T-helper 2 cell (primary cell): ENCODE data around the gene DUSP16.
"Not testable (repeated sequence)": the region's sequence is repeated elsewhere in the genome, so short reads cannot be mapped to it uniquely, and the experiment has no call there.

ENCODE experiments used
- DNase-seq, 5 experiments: peaks; one replicate each; pipeline versions ENCODE4 v3.0.0 to v3.0.0-alpha.2; 2012 to 2022
- total RNA-seq, 2 donors: gene quantifications; one replicate each; lab custom pipeline; 2026; lab: John Stamatoyannopoulos, UW

The DUSP16 gene, protein sequence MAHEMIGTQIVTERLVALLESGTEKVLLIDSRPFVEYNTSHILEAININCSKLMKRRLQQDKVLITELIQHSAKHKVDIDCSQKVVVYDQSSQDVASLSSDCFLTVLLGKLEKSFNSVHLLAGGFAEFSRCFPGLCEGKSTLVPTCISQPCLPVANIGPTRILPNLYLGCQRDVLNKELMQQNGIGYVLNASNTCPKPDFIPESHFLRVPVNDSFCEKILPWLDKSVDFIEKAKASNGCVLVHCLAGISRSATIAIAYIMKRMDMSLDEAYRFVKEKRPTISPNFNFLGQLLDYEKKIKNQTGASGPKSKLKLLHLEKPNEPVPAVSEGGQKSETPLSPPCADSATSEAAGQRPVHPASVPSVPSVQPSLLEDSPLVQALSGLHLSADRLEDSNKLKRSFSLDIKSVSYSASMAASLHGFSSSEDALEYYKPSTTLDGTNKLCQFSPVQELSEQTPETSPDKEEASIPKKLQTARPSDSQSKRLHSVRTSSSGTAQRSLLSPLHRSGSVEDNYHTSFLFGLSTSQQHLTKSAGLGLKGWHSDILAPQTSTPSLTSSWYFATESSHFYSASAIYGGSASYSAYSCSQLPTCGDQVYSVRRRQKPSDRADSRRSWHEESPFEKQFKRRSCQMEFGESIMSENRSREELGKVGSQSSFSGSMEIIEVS
- 92.3 to 118 reads per million in 2 donors for total RNA-seq

GRCh38 chr12:12562585-12563261, at the start of gene DUSP16:
Gene DUSP16 (minus strand): TSS chr12:12562863. CDS start chr12:12521098, 41,765 bp downstream.
- peak; percentile 42 to 92 (median 72) for DNase-seq

DNA sequence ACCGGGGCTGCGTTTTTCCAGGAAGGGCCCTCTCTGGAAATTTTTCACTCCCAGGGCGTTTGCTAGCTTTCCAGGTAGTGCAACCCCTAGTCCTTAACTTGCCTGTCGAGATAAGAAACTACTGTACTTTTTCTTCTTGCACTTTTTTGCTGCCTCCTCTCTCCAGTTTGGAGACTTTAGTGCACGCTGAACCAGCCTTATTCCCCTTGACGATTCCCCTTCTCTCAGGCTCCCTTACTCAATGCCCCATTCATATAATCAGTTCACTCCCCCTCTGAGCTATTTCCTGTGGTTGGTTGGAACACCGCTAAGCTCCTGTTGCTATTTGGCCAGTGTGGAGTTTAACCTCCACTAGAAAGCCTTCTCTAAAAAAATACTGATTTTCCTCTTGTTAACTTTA, 49.7 kb upstream of the DUSP16 start:
- peak in 2 of 5 experiments; percentile 27 to 58 for DNase-seq

GRCh38 chr12:12611512-12612306, 49.0 kb upstream of the DUSP16 start, which contains the start of gene CREBL2:
Gene CREBL2 (plus strand): TSS chr12:12611876. CDS start chr12:12612173, 297 bp downstream.
- DNase-seq: peak; percentile 66 to 95 (median 79)

GRCh38 chr12:12610711-12611110, 48.0 kb upstream of the DUSP16 start:
- DNase-seq: no peak

DNA sequence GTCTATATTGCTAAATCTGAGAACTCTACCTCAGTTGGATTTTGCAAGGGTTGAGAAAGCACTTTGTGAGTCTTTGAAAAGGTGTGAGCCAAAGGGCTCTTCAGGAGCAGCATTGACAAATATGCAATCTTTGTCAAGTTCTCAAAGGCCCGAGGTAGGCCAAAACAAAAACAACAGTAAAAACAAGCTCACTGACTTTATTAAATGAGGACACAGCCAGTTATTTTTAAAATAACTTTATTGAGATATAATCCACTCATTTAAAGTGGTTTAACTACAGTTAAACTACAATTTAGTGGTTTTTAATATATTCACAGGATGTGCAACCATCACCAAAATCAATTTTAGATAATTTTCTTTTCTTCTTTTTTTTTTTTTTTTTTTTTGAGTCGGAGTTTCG, 47.0 kb upstream of the DUSP16 start:
- DNase-seq: no peak

GRCh38 chr12:12608557-12608957, 45.9 kb upstream of the DUSP16 start:
- DNase-seq: peak in 1 of 5 experiments; percentile 60

DNA sequence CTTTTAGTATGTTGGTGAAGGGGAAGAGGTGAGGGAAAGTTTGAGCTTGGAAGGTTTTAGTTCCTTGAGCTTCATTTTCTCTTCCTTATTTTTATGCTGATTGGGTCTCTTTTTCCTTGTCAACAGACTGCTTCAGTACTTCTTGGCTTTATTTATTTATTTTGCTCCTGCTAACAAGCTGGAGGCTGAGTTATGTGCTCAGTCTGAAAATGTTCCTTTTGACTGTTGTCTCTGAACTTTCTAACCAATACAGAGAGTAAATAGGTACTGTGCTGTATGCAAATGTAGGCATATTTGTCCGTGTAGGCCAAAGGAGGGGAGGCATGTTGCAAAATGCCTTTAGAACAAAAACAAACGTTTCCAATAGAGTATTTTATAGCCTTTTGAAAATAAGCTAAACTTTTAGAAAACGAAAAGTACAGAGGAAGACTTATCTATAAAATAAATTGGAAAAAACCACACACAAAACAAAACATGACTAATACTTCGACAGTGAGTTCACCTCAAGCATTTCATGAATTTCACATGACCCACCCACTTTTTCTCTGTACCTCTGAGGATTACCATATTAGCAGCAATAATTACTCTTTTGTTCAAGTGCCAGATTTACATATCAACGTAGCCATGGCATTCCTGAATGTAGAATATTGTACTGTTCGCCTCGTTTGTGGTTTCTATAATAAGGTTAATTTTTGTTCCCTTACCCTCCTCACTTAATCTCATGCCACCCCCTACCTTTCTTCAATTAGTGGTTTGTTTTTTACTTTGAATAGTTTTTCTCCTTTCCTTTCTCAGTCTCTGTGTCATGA, 44.3 kb upstream of the DUSP16 start:
- DNase-seq: peak in 1 of 5 experiments; percentile 78

DNA sequence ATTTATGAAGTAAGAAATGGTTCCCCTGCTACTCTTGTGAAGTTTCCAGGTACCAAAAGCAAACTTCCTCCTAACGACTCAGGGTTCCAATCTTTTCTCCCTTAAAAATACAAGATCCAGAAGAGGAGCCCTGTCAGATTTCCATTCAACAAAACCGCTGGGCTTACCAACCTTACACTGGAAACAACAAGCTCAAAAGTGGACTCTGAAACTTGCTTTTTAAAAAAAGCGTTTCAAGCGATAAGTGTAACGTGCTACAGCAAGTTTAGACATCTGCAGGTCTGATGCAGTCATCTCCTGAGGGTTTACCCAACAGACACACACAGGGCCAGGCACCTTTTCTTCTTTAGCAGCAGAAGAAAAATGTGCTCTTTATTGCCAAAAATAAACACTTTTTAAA, 42.1 kb upstream of the DUSP16 start:
- no peak for DNase-seq

DNA sequence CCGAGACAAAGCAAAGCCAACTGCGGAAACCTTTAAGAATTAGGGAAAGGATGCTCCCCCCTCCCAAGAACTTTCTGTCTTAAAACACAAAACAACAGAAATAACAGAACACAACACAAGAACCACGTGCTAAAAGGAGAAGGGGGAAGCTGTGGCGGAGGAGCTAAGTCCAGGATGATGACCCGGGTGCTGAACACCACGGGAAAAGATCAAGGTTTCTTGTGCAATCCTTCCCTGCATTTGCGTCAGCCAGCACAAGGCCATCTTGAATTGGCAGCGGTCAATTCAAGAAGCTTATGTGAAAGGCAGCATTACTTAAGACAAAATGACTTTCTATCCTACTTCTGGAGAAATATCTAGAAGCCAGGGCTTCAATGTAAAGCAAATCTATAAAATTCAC, 38.0 kb upstream of the DUSP16 start:
- DNase-seq: no peak

DNA sequence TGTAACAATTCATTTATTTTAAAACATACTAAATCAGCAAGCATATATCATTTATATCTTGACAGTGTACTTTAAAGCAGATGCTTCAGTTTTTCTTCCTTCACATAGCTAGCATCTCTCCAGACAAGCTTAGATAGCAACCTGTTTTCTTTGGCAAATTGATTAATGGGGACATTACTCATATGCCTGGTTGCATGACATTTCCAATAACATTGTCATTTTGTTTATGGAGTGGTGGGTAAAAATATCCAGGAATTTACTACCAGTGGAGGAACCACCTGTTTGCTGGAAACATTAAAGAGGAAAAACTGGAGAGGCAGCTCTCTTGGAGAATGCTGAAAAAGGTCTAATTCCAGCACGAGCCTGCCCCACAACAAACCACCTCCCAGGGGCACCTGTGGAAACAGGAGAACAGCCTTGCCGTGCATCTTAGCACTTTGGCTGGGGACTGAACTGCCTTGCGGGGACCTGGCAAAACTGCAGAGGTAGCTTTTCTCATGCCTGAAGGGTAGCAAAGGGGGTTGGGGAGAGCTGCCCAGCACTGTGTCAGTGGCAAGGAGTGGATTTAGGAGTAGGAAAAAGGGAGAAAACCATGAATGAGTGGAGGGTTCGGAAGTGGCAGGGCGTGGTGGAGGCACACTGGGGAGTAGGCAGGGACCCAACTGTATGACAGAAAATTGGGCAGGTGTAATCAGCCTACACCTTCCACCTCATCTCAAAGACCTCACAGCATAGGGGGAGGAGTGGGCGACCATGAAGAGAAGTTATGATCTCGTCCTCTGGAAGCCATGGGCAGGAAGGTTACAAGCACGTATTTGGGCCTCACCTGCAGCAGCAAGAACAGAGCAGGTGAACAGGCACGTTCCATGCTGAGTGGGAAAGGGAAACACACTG, 37.3 kb upstream of the DUSP16 start:
- no peak for DNase-seq

DNA sequence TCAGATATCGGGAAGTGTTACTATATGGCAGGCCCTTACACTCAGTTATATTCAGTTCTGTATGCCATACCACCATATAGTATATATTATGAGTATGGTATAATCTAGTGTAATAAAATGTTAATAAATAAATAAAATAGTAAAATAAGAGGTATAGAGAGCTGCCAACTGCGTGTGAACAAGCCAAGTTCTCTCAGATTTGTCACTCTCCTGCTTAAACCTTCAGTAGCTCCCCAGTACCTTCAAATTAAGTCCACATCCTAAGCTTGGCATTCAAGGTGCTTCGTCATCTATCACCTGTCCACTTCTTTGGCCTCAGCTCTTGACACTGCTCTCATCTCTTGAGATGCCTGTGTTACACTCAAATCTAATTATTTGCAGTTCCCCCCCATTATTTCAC, 36.2 kb upstream of the DUSP16 start:
- no peak for DNase-seq

GRCh38 chr12:12596598-12596997, 33.9 kb upstream of the DUSP16 start:
- not testable (repeated sequence) for DNase-seq

GRCh38 chr12:12595929-12596328, 33.3 kb upstream of the DUSP16 start:
- DNase-seq: not testable (repeated sequence)

- no peak for DNase-seq
Measured at GRCh38 chr12:12592930-12593329, 30.3 kb upstream of the DUSP16 start.

DNA sequence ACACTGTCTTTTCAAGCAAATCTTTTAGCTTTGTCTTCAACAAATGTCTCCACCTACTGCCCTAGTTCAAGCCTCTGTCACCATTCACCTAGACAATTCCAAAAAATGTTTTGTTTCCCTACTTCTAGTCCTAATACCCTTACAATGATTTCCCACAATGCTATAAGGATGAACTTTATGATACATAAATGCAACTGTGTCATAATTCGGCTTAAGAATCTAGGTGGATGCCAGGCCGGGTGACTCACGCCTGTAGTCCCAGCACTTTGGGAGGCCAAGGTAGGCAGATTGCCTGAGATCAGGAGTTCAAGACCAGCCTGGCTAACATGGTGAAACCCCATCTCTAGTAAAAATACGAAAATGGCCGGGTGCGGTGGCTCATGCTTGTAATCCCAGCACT, 28.3 kb upstream of the DUSP16 start:
- no peak for DNase-seq

GRCh38 chr12:12588436-12588835, 25.8 kb upstream of the DUSP16 start:
- DNase-seq: not testable (repeated sequence)

DNA sequence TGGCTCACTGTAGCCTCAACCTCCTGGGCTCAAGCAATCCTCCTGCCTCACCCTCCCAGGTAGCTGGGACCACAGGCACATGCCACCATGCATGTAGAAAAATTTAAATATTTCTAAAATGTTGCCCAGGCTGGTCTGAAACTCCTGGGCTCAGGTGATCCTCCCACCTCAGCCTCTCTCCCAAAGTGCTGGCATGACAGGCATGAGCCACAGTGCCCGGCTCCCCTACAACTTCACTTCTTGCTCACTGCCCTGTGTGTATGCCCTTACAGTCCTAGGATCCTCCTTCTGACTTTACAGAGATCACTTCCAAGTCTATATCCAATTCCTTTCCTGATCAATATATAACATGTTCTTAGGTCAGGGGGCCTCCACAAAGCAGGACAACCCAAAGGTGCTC, 25.2 kb upstream of the DUSP16 start:
- DNase-seq: no peak

GRCh38 chr12:12586879-12587675, 24.4 kb upstream of the DUSP16 start:
- DNase-seq: no peak

DNA sequence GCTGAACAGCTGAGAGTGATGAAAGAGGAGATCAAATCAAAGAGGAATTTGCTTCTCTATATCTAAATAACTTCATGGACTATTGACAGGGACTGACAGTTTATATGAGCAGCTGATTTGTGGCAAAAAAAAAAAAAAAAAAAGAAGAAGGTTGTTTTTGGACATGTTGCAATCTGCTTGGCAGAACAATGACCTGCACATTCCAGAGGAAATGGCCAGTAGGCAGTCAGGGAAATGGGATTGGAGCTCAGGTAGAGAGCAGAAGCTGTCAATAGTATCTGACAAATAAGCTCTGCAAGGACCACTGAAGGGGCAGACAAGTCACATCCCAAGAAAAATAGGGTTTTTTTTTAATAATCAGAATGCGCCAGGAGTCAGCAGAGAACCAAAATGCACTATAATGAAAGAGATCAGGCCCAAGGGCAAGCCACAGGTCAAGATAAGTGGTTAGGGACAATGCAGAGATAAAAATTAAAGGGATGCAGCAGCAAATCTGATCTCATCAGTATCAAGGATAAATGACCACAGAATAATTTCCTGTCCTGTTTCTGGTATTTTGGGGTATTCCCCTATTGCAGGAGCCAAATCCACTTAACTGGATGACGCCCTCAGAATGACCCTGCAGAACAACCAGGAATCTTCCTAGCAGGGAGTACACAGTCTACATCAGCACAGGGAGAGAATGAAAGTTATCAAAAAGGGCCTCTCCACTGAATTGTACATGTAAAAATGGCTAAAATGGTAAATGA, 22.6 kb upstream of the DUSP16 start:
- DNase-seq: no peak
